Measurements from ENCODE around the gene REV3L. TPM values are rescaled to one million over a fixed set of nuclear protein-coding genes. Genes with fewer than 3 reads are reported as not detected.

REV3L gene
- total RNA-seq, 1 donor from 2014 or later = 40.5 TPM

GRCh38 chr6:111468329-111469012, 14.5 kb downstream of the REV3L start:
- Mint-ChIP-seq H3K27me3 (no peaks in the 10 kb centered on the region), H3K4me3 (ENCODE audit: low read depth) (no peak overlapping the region), H3K9me3 (ENCODE audit: low read depth) (no peaks in the 10 kb centered on the region), H3K27ac (no peak overlapping the region), H3K4me1 (ENCODE audit: low read depth) (peaks cover 20% of the 10 kb centered on the region), H3K36me3 (ENCODE audit: insufficient read depth) (peaks cover 9% of the 10 kb centered on the region)
- TF ChIP-seq, protein P1, sequence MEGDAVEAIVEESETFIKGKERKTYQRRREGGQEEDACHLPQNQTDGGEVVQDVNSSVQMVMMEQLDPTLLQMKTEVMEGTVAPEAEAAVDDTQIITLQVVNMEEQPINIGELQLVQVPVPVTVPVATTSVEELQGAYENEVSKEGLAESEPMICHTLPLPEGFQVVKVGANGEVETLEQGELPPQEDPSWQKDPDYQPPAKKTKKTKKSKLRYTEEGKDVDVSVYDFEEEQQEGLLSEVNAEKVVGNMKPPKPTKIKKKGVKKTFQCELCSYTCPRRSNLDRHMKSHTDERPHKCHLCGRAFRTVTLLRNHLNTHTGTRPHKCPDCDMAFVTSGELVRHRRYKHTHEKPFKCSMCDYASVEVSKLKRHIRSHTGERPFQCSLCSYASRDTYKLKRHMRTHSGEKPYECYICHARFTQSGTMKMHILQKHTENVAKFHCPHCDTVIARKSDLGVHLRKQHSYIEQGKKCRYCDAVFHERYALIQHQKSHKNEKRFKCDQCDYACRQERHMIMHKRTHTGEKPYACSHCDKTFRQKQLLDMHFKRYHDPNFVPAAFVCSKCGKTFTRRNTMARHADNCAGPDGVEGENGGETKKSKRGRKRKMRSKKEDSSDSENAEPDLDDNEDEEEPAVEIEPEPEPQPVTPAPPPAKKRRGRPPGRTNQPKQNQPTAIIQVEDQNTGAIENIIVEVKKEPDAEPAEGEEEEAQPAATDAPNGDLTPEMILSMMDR (IDR thresholded peaks at IDR 0.05; ENCODE audit: unreplicated experiment) = no peak
- DNase-seq (ENCODE audit: low spot score, unreplicated experiment) = no peak

- TF ChIP-seq, protein P1 (IDR thresholded peaks at IDR 0.05; ENCODE audit: unreplicated experiment) = no peak
- Mint-ChIP-seq H3K27ac (no peak overlapping the region), H3K4me1 (ENCODE audit: low read depth) (peaks cover 2% of the 10 kb centered on the region), H3K9me3 (ENCODE audit: low read depth) (peaks cover 11% of the 10 kb centered on the region), H3K27me3 (no peaks in the 10 kb centered on the region), H3K36me3 (ENCODE audit: insufficient read depth) (peaks cover 26% of the 10 kb centered on the region), H3K4me3 (ENCODE audit: low read depth) (no peak overlapping the region)
- no peak for DNase-seq (ENCODE audit: low spot score, unreplicated experiment)
These were observed 18.8 kb downstream of the REV3L start for GRCh38 chr6:111464184-111464583.

GRCh38 chr6:111462770-111463391, 20.1 kb downstream of the REV3L start:
- peaks cover 24% of the 10 kb centered on the region for H3K9me3 Mint-ChIP-seq (ENCODE audit: low read depth)
- H3K36me3 Mint-ChIP-seq (ENCODE audit: insufficient read depth) = peaks cover 33% of the 10 kb centered on the region
- H3K27ac Mint-ChIP-seq = no peak overlapping the region
- H3K27me3 Mint-ChIP-seq = no peaks in the 10 kb centered on the region
- no peaks in the 10 kb centered on the region for H3K4me1 Mint-ChIP-seq (ENCODE audit: low read depth)
- H3K4me3 Mint-ChIP-seq (ENCODE audit: low read depth) = no peak overlapping the region
- TF ChIP-seq, protein P1 (IDR thresholded peaks at IDR 0.05; ENCODE audit: unreplicated experiment) = no peak
- no peak for DNase-seq (ENCODE audit: low spot score, unreplicated experiment)

GRCh38 chr6:111461860-111462259, 21.2 kb downstream of the REV3L start:
- Mint-ChIP-seq H3K27ac (no peak overlapping the region), H3K9me3 (ENCODE audit: low read depth) (peaks cover 28% of the 10 kb centered on the region), H3K27me3 (no peaks in the 10 kb centered on the region), H3K4me1 (ENCODE audit: low read depth) (no peaks in the 10 kb centered on the region), H3K36me3 (ENCODE audit: insufficient read depth) (peaks cover 36% of the 10 kb centered on the region), H3K4me3 (ENCODE audit: low read depth) (no peak overlapping the region)
- TF ChIP-seq, protein P1 (IDR thresholded peaks at IDR 0.05; ENCODE audit: unreplicated experiment) = no peak
- DNase-seq (ENCODE audit: low spot score, unreplicated experiment) = no peak

GRCh38 chr6:111458670-111459232, 24.3 kb downstream of the REV3L start:
- H3K9me3 Mint-ChIP-seq (ENCODE audit: low read depth) = peaks cover 28% of the 10 kb centered on the region
- H3K27me3 Mint-ChIP-seq = no peaks in the 10 kb centered on the region
- H3K27ac Mint-ChIP-seq = no peak overlapping the region

More at GRCh38 chr6:111458670-111459232, 24.3 kb downstream of the REV3L start:
- DNase-seq (ENCODE audit: low spot score, unreplicated experiment) = no peak
- Mint-ChIP-seq H3K4me3 (ENCODE audit: low read depth) (no peak overlapping the region), H3K4me1 (ENCODE audit: low read depth) (peaks cover 2% of the 10 kb centered on the region), H3K36me3 (ENCODE audit: insufficient read depth) (peaks cover 40% of the 10 kb centered on the region)
- TF ChIP-seq, protein P1 (IDR thresholded peaks at IDR 0.05; ENCODE audit: unreplicated experiment) = no peak

All from progenitor cell of endocrine pancreas (in vitro differentiated cells).